Muscle layer of duodenum (tissue), 2 donors: Measurements from ENCODE around the gene TSPAN17.

ENCODE experiments used
- H3K27ac ChIP-seq: one replicate; pipeline ENCODE4 v1.7.0; 2013; ENCODE audit warnings: mild to moderate bottlenecking, low read length
- H3K27me3 ChIP-seq: one replicate; pipeline ENCODE4 v1.7.0; 2013; ENCODE audit warnings: low read depth, mild to moderate bottlenecking, control low read depth, low read length
- H3K36me3 ChIP-seq, 2 donors: one replicate each; pipeline ENCODE4 v1.7.0; 2013; ENCODE audit warnings: low read length in 2 of 2, control low read depth in 1 of 2, mild to moderate bottlenecking in 1 of 2; ENCODE audit not compliant: insufficient read depth in 2 of 2, control insufficient read depth in 1 of 2
- H3K4me1 ChIP-seq, 2 donors: one replicate each; pipeline ENCODE4 v1.7.0; 2013; ENCODE audit warnings: low read length in 2 of 2, mild to moderate bottlenecking in 2 of 2, control low read depth in 1 of 2, moderate library complexity in 1 of 2; ENCODE audit not compliant: insufficient read depth in 2 of 2, control insufficient read depth in 1 of 2
- H3K4me3 ChIP-seq, 2 donors: one replicate each; pipeline ENCODE4 v1.7.0; 2013; ENCODE audit warnings: low read length in 2 of 2, low read depth in 1 of 2, mild to moderate bottlenecking in 1 of 2
- H3K9me3 ChIP-seq, 2 donors: one replicate each; pipeline ENCODE4 v1.7.0; 2013; ENCODE audit warnings: low read length in 2 of 2, control low read depth in 1 of 2, mild to moderate bottlenecking in 1 of 2; ENCODE audit not compliant: control insufficient read depth in 1 of 2
- donor health status: healthy.

The TSPAN17 gene

GRCh38 chr5:176656467-176656990, 9.2 kb downstream of the TSPAN17 start:
- peaks cover 14 to 43% of the 10 kb centered on the region in 2 donors for H3K36me3 ChIP-seq
- H3K27me3 ChIP-seq: no peaks in the 10 kb centered on the region
- H3K9me3 ChIP-seq: no peaks in the 10 kb centered on the region
- peaks cover 8 to 17% of the 10 kb centered on the region in 2 donors for H3K4me1 ChIP-seq
- no peak overlapping the region for H3K4me3 ChIP-seq
- H3K27ac ChIP-seq: no peak overlapping the region

- peaks cover 14 to 37% of the 10 kb centered on the region in 2 donors for H3K36me3 ChIP-seq
- H3K27me3 ChIP-seq: no peaks in the 10 kb centered on the region
- peaks cover 8 to 17% of the 10 kb centered on the region in 2 donors for H3K4me1 ChIP-seq
- H3K9me3 ChIP-seq: no peaks in the 10 kb centered on the region
- peak overlapping the region in 1 of 2 donors; percentile 14 for H3K4me3 ChIP-seq
- no peak overlapping the region for H3K27ac ChIP-seq
These were observed 10.8 kb downstream of the TSPAN17 start for GRCh38 chr5:176658007-176658599.

- no peaks in the 10 kb centered on the region for H3K27me3 ChIP-seq
- peak overlapping the region in 1 of 2 donors; percentile 14 for H3K4me3 ChIP-seq
- no peaks in the 10 kb centered on the region for H3K9me3 ChIP-seq
- H3K36me3 ChIP-seq: peaks cover 6 to 29% of the 10 kb centered on the region in 2 donors
- H3K4me1 ChIP-seq: peaks cover 8 to 17% of the 10 kb centered on the region in 2 donors
- no peak overlapping the region for H3K27ac ChIP-seq
These were observed 11.7 kb downstream of the TSPAN17 start for GRCh38 chr5:176658817-176659511.

GRCh38 chr5:176659512-176659839, 12.2 kb downstream of the TSPAN17 start:
- H3K4me1 ChIP-seq: peaks cover 8 to 17% of the 10 kb centered on the region in 2 donors
- no peaks in the 10 kb centered on the region for H3K9me3 ChIP-seq
- peaks cover 4 to 25% of the 10 kb centered on the region in 2 donors for H3K36me3 ChIP-seq
- H3K4me3 ChIP-seq: no peak overlapping the region
- H3K27me3 ChIP-seq: no peaks in the 10 kb centered on the region
- H3K27ac ChIP-seq: no peak overlapping the region

- Histone ChIP-seq H3K27ac (no peak overlapping the region), H3K9me3 (no peaks in the 10 kb centered on the region), H3K4me3 (no peak overlapping the region), H3K36me3 (peaks cover 4 to 20% of the 10 kb centered on the region in 2 donors), H3K27me3 (no peaks in the 10 kb centered on the region), H3K4me1 (peaks cover 8 to 17% of the 10 kb centered on the region in 2 donors)
These were observed 12.7 kb downstream of the TSPAN17 start for GRCh38 chr5:176659860-176660461.

- no peak overlapping the region for H3K4me3 ChIP-seq
- H3K9me3 ChIP-seq: no peaks in the 10 kb centered on the region
- H3K27me3 ChIP-seq: no peaks in the 10 kb centered on the region
- no peak overlapping the region for H3K27ac ChIP-seq
- H3K4me1 ChIP-seq: peaks cover 8 to 17% of the 10 kb centered on the region in 2 donors
- peaks cover 4 to 16% of the 10 kb centered on the region in 2 donors for H3K36me3 ChIP-seq
These were observed 13.2 kb downstream of the TSPAN17 start for GRCh38 chr5:176660530-176660859.

- H3K4me3 ChIP-seq: no peak overlapping the region
- peaks cover 4 to 11% of the 10 kb centered on the region in 2 donors for H3K36me3 ChIP-seq
- H3K27me3 ChIP-seq: no peaks in the 10 kb centered on the region
These were observed 13.8 kb downstream of the TSPAN17 start for GRCh38 chr5:176660860-176661641.

GRCh38 chr5:176661676-176662075, 14.4 kb downstream of the TSPAN17 start:
- Histone ChIP-seq H3K4me3 (no peak overlapping the region), H3K27ac (no peak overlapping the region), H3K9me3 (no peaks in the 10 kb centered on the region), H3K4me1 (peaks cover 8 to 17% of the 10 kb centered on the region in 2 donors), H3K27me3 (no peaks in the 10 kb centered on the region), H3K36me3 (peaks cover 0 to 9% of the 10 kb centered on the region in 2 donors)

More at GRCh38 chr5:176660860-176661641, 13.8 kb downstream of the TSPAN17 start:
- no peak overlapping the region for H3K27ac ChIP-seq
- H3K4me1 ChIP-seq: peaks cover 8 to 17% of the 10 kb centered on the region in 2 donors
- no peaks in the 10 kb centered on the region for H3K9me3 ChIP-seq

GRCh38 chr5:176662371-176663333, 15.4 kb downstream of the TSPAN17 start:
- Histone ChIP-seq H3K4me3 (no peak overlapping the region), H3K4me1 (peaks cover 8 to 17% of the 10 kb centered on the region in 2 donors), H3K27ac (no peak overlapping the region), H3K36me3 (no peaks in the 10 kb centered on the region), H3K9me3 (no peaks in the 10 kb centered on the region), H3K27me3 (no peaks in the 10 kb centered on the region)

GRCh38 chr5:176663566-176663965, 16.3 kb downstream of the TSPAN17 start:
- no peaks in the 10 kb centered on the region for H3K9me3 ChIP-seq
- no peaks in the 10 kb centered on the region for H3K27me3 ChIP-seq
- H3K4me1 ChIP-seq: peaks cover 3 to 12% of the 10 kb centered on the region in 2 donors
- H3K27ac ChIP-seq: no peak overlapping the region
- no peaks in the 10 kb centered on the region for H3K36me3 ChIP-seq
- H3K4me3 ChIP-seq: no peak overlapping the region
